Measurements from ENCODE around the gene CCL17. TPM values are rescaled to one million over a fixed set of nuclear protein-coding genes. Genes with fewer than 3 reads are reported as not detected.
A peak's percentile ranks its signal among the peaks of the same experiment; 100 is the strongest.

CCL17 gene
- total and polyA plus RNA-seq, 4 donors, result not detected

- DNase-seq (ENCODE audit: low spot score), result no peak
- peak; percentile 76 for TF ChIP-seq SP1 (IDR thresholded peaks at IDR 0.05)
- peak in 1 of 2 donors; percentile 41 for TF ChIP-seq RXRA (IDR thresholded peaks at IDR 0.05)
- peak; percentile 84 to 89 for TF ChIP-seq HNF4A (conservative IDR thresholded peaks at IDR 0.05)
- TF ChIP-seq REST (IDR thresholded peaks at IDR 0.05), result no peak
- TF ChIP-seq RAD21 (IDR thresholded peaks at IDR 0.05), result no peak
- TF ChIP-seq ZBTB33 (IDR thresholded peaks at IDR 0.05), result peak; percentile 2
- TF ChIP-seq JUND (IDR thresholded peaks at IDR 0.05), result no peak
- TF ChIP-seq HNF4G (IDR thresholded peaks at IDR 0.05), result peak; percentile 61
- H3K9ac ChIP-seq (ENCODE audit: low read depth in 1 of 2, low read length in 2 of 2), result peak overlapping the region; percentile 53 to 93
- peak overlapping the region; percentile 94 to 98 for H3K27ac ChIP-seq (ENCODE audit: low read depth in 1 of 2, low read length in 2 of 2)
- H3K9me3 ChIP-seq (ENCODE audit: control insufficient read depth in 4 of 4, low read length in 3 of 4), result no peaks in the 10 kb centered on the region
- H3K4me3 ChIP-seq (ENCODE audit: low read depth in 1 of 3, low read length in 3 of 3), result peak overlapping the region in 2 of 3 donors; percentile 54 to 77
- H3K27me3 ChIP-seq (ENCODE audit: control insufficient read depth in 4 of 4, insufficient read depth in 4 of 4, low read length in 3 of 4), result no peaks in the 10 kb centered on the region
- no peaks in the 10 kb centered on the region for H3K36me3 ChIP-seq (ENCODE audit: control insufficient read depth in 4 of 4, insufficient read depth in 3 of 4, low read depth in 1 of 4, low read length in 3 of 4)
- H3K4me1 ChIP-seq (ENCODE audit: control insufficient read depth in 4 of 4, insufficient read depth in 4 of 4, low read length in 3 of 4), result peaks cover 4 to 38% (median 27%) of the 10 kb centered on the region in 4 donors
- 62% methylated on average over 15 of the region's 15 CpGs for WGBS
Measured at GRCh38 chr16:57371494-57372371, 32.8 kb upstream of the CCL17 start.

- WGBS, result 14% methylated on average over 23 of the region's 23 CpGs
- H3K9ac ChIP-seq (ENCODE audit: low read depth in 1 of 2, low read length in 2 of 2), result peak within 1 kb of the TSS; percentile 63 to 93
- peak; percentile 84 for DNase-seq (ENCODE audit: low spot score)
- H3K27ac ChIP-seq (ENCODE audit: low read depth in 1 of 2, low read length in 2 of 2), result peak within 1 kb of the TSS; percentile 94 to 98
- H3K36me3 ChIP-seq (ENCODE audit: control insufficient read depth in 4 of 4, insufficient read depth in 3 of 4, low read depth in 1 of 4, low read length in 3 of 4), result no peaks in the 10 kb centered on the region
- H3K4me1 ChIP-seq (ENCODE audit: control insufficient read depth in 4 of 4, insufficient read depth in 4 of 4, low read length in 3 of 4), result peaks cover 4 to 40% (median 27%) of the 10 kb centered on the region in 4 donors
- TF ChIP-seq RXRA (IDR thresholded peaks at IDR 0.05) (peak; percentile 64 to 71), FOXA1 (IDR thresholded peaks at IDR 0.05) (peak; percentile 38), CTCF (IDR thresholded peaks at IDR 0.05; ENCODE audit: low read depth, low read length, missing input control) (no peak), ATF3 (IDR thresholded peaks at IDR 0.05) (no peak), NR2F2 (IDR thresholded peaks at IDR 0.05) (no peak), HNF4G (IDR thresholded peaks at IDR 0.05) (peak; percentile 54), MAX (IDR thresholded peaks at IDR 0.05) (peak; percentile 41), SP1 (IDR thresholded peaks at IDR 0.05) (peak; percentile 77), YY1 (IDR thresholded peaks at IDR 0.05) (peak; percentile 55), REST (IDR thresholded peaks at IDR 0.05) (peak; percentile 95), TAF1 (conservative IDR thresholded peaks at IDR 0.05) (peak; percentile 95), FOXA2 (IDR thresholded peaks at IDR 0.05) (no peak), RAD21 (IDR thresholded peaks at IDR 0.05) (peak in 1 of 2 donors; percentile 55), GABPA (IDR thresholded peaks at IDR 0.05 in 1 of 2, conservative IDR thresholded peaks at IDR 0.05 in 1 of 2) (no peak), HNF4A (conservative IDR thresholded peaks at IDR 0.05) (peak in 1 of 2 donors; percentile 60), EGR1 (IDR thresholded peaks at IDR 0.05; ENCODE audit: low read depth in 2 of 2) (peak; percentile 81 to 91)
- no peaks in the 10 kb centered on the region for H3K27me3 ChIP-seq (ENCODE audit: control insufficient read depth in 4 of 4, insufficient read depth in 4 of 4, low read length in 3 of 4)
- peak within 1 kb of the TSS; percentile 53 to 77 (median 54) for H3K4me3 ChIP-seq (ENCODE audit: low read depth in 1 of 3, low read length in 3 of 3)
- no peaks in the 10 kb centered on the region for H3K9me3 ChIP-seq (ENCODE audit: control insufficient read depth in 4 of 4, low read length in 3 of 4)
Measured at GRCh38 chr16:57372372-57373116, 32.0 kb upstream of the CCL17 start, which contains the start of gene CX3CL1. Gene CX3CL1 (plus strand): TSS chr16:57372490. CDS start chr16:57372569, 79 bp downstream.
